GM18505 (cell line): ENCODE results near the gene EDAR.

Experiments
- ATAC-seq: cut with Tn5 transposase; IDR thresholded peaks from one replicate; pipeline ENCODE4 v1.9.1; 2021; ENCODE audit not compliant: unreplicated experiment
- POLR2A ChIP-seq: IDR thresholded peaks from 4 replicates; pipeline ENCODE4 v1.6.1; 2011; ENCODE audit warnings: borderline replicate concordance; ENCODE audit not compliant: insufficient read depth, insufficient read length; ENCODE audit errors: extremely low read depth

The EDAR gene

GRCh38 chr2:108970369-108970768, 18.7 kb downstream of the EDAR start:
- ATAC-seq: no peak
- no peak for TF ChIP-seq POLR2A

DNA sequence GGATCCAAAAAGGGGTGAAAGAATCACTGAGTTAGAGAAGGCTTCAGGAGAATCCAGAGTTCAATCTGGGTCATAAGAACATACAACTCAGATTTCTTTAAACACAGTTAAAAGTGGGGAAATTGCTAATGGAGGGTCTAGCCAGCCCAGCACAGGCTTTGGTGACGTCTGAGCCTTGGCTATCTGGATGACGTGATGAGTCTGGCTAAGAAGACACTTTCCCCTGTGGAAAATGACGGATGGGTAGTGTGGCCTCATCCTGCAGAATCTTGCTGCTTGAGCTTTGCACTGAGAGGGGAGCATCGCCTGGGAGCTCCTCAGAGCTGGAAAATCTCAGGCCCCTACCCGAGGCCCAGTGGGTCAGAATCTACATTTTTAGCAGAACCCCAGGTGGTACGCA, 19.2 kb downstream of the EDAR start:
- no peak for ATAC-seq
- TF ChIP-seq POLR2A: no peak

GRCh38 chr2:108968619-108969018, 20.4 kb downstream of the EDAR start:
- TF ChIP-seq POLR2A: no peak
- no peak for ATAC-seq

GRCh38 chr2:108967757-108968156, 21.3 kb downstream of the EDAR start:
- no peak for ATAC-seq
- TF ChIP-seq POLR2A: no peak

DNA sequence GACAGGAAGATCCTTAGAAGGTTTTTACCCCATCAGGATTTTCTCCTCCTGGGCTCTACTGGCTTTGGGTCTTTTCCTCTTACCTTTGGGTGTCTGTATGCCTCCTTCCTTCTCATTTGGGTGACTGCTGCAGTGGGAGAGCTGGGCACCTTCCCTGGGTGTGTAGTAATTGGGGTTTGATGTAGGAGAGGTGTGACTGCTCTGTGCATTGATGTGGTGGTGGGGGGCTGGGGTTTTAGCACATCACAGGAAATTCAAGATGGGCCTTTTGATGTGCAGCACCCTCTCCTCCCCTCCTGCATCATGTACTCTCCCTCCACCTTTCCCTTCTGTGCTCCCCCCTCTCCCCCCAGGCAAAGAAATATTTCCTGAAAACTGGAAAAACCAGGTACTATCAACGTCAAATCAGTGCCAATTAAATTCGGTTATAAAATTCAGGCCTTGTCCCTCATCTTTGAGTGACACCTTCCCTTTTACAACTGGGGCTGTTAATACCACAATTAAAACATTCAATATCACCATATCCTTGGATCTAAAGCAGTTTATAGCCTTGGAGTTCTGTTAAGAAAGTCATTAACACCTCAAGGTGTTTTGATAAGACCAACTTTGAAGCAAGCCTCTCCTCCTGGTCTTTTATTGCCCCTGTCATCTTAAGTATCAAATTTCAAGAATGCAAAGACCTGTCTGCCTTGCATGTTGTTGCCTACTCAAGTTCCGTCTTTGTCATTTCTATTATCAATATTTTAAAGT, 23.3 kb downstream of the EDAR start:
- ATAC-seq: no peak
- TF ChIP-seq POLR2A: no peak

DNA sequence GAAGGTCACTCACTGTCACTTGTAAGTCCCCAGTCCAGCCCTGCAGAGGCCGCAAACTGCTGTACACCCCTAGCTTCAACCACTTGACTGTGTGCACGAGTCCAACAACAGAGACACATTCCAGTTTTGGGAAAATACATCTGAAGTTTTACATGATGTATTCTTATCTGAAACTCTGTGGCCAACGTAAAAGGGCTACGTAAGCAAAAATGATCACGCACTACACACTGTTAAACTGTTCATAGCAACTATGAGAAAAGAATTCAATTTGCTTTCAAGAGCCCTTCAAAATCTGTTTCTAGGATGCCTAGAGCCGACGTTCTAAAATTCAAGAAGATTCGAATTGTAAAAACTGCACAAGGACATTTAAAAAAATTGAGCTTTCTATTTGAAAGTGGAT, 26.0 kb downstream of the EDAR start:
- ATAC-seq: no peak
- TF ChIP-seq POLR2A: no peak

GRCh38 chr2:108961796-108962195, 27.2 kb downstream of the EDAR start:
- no peak for TF ChIP-seq POLR2A
- no peak for ATAC-seq

GRCh38 chr2:108960006-108960405, 29.0 kb downstream of the EDAR start:
- TF ChIP-seq POLR2A: no peak
- no peak for ATAC-seq

GRCh38 chr2:108959401-108959800, 29.6 kb downstream of the EDAR start:
- no peak for TF ChIP-seq POLR2A
- no peak for ATAC-seq

DNA sequence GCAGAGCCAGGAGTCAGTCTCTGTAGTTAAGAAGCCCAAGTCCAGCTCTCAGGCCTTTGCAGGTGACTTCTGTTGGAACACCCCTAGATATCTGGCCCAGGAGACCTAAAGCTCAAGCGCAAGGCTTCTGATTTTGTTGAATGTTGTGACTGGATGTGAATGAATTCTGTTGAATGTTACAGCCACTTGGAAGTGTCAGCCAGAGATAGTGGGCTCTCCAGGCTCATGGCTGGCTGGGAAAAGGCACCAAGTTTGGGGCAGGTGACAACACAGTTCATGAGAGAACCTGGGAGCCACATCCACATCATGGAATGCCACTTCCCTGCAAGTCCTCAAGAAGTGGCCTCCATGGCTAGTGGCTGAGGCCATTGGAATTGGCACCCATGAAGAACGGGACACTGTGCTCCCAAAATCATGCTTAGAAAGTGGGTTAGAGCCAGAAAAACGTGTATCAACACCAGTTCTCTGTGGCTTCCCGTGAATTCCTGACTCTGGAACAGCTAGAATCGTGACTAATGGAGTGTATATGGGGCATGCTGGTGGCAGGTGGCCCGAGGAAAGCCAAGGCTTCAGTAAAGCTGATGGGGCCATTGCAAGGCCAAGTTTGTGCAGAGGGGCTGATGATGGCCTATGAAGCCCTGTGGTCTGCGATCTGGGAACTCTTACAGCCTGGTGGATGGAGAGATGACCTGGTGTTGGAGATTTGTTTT, 30.2 kb downstream of the EDAR start:
- no peak for TF ChIP-seq POLR2A
- no peak for ATAC-seq

DNA sequence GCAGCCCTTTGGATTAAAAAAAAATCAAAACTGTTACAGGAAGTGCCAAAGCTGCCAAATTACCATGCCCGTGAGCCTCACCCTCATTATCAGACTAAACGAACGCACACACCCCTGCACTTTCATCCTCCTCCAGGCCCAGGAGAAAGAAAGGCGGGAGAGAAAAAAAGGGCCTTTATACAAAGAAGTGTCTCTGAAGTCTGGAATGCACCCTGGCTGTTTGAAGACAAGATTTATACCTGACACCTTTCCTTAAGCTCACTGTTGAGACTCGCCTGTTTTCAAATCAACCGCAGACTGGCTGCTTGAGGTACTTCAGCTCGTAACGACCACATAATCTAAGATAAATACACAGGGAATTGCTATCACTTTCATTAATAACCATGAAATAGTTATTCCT, 31.0 kb downstream of the EDAR start:
- no peak for ATAC-seq
- no peak for TF ChIP-seq POLR2A

GRCh38 chr2:108956375-108956774, 32.6 kb downstream of the EDAR start:
- TF ChIP-seq POLR2A: no peak
- ATAC-seq: no peak

- TF ChIP-seq POLR2A: no peak
- no peak for ATAC-seq
These were observed 38.5 kb downstream of the EDAR start for GRCh38 chr2:108950369-108951135.
